GM21447 (cell line): ENCODE measurements around the gene GRN.
"Not testable (repeated sequence)": the region's sequence is repeated elsewhere in the genome, so short reads cannot be mapped to it uniquely, and the experiment has no call there.

Source experiments
- ATAC-seq: cut with Tn5 transposase; IDR thresholded peaks from one replicate; pipeline ENCODE4 v1.9.1; 2021; ENCODE audit not compliant: unreplicated experiment

Gene GRN

GRCh38 chr17:44321246-44322120 is 23.6 kb upstream of the GRN start:
- ATAC-seq = no peak

- no peak for ATAC-seq
Observed at GRCh38 chr17:44322236-44322895, 22.7 kb upstream of the GRN start.

- no peak for ATAC-seq
Observed at GRCh38 chr17:44323359-44324091, 21.6 kb upstream of the GRN start.

- no peak for ATAC-seq
Observed at GRCh38 chr17:44324092-44324570, 21.0 kb upstream of the GRN start.

GRCh38 chr17:44324571-44325275 is 20.4 kb upstream of the GRN start, which contains the start of gene SLC25A39:
SLC25A39 (minus strand) TSS chr17:44324823; CDS start chr17:44323562, 1,261 bp downstream.
- peak; percentile 48 for ATAC-seq

- ATAC-seq = peak; percentile 41
Observed at GRCh38 chr17:44326861-44327444, 18.1 kb upstream of the GRN start.

- ATAC-seq = no peak
Observed at GRCh38 chr17:44327715-44328449, 17.2 kb upstream of the GRN start.

GRCh38 chr17:44329516-44329915 is 15.6 kb upstream of the GRN start:
- not testable (repeated sequence) for ATAC-seq

- not testable (repeated sequence) for ATAC-seq
Observed at GRCh38 chr17:44330263-44330662, 14.8 kb upstream of the GRN start.

- ATAC-seq = no peak
Observed at GRCh38 chr17:44331249-44331760, 13.8 kb upstream of the GRN start.

GRCh38 chr17:44333371-44333770 is 11.7 kb upstream of the GRN start:
- no peak for ATAC-seq

GRCh38 chr17:44334315-44334714 is 10.8 kb upstream of the GRN start:
- no peak for ATAC-seq

- no peak for ATAC-seq
Observed at GRCh38 chr17:44334727-44335126, 10.4 kb upstream of the GRN start.

GRCh38 chr17:44335564-44335963 is 9.5 kb upstream of the GRN start:
- no peak for ATAC-seq

- ATAC-seq = no peak
Observed at GRCh38 chr17:44335968-44336367, 9.1 kb upstream of the GRN start.

GRCh38 chr17:44338702-44339101 is 6.4 kb upstream of the GRN start:
- no peak for ATAC-seq

GRCh38 chr17:44340553-44340952 is 4.5 kb upstream of the GRN start:
- not testable (repeated sequence) for ATAC-seq

GRCh38 chr17:44343510-44344209 is 1.4 kb upstream of the GRN start:
- no peak for ATAC-seq
